ACC112 (cell line): Measurements from ENCODE around the gene NTN4.

Source experiments
- H2AFZ ChIP-seq: fragments of 200-600 bp; sonication (generic); one replicate; pipeline ENCODE4 v1.6.0; 2017; ENCODE audit warnings: antibody characterized with exemption, low read length; ENCODE audit not compliant: unreplicated experiment
- H3K27ac ChIP-seq: fragments of 200-600 bp; sonication (generic); 2 replicates; pipeline ENCODE4 v1.5.1; 2014; ENCODE audit warnings: low read depth, mild to moderate bottlenecking, antibody characterized with exemption, low read length, moderate library complexity
- H3K27me3 ChIP-seq: fragments of 200-600 bp; sonication (generic); 2 replicates; pipeline ENCODE4 v1.6.1; 2014; ENCODE audit warnings: mild to moderate bottlenecking, antibody characterized with exemption, low read length, moderate library complexity, mixed read lengths; ENCODE audit not compliant: insufficient read depth
- H3K36me3 ChIP-seq: fragments of 200-600 bp; sonication (generic); 2 replicates; pipeline ENCODE4 v1.6.1; 2016; ENCODE audit warnings: mild to moderate bottlenecking, antibody characterized with exemption, low read length, moderate library complexity, mixed read lengths; ENCODE audit not compliant: insufficient read depth
- H3K4me1 ChIP-seq: fragments of 200-600 bp; sonication (generic); one replicate; pipeline ENCODE4 v1.6.1; 2016; ENCODE audit warnings: low read length, mixed read lengths; ENCODE audit not compliant: insufficient read depth, unreplicated experiment, control insufficient read depth
- H3K4me3 ChIP-seq: fragments of 200-600 bp; sonication (generic); 2 replicates; pipeline ENCODE4 v1.5.1; 2014; ENCODE audit warnings: mild to moderate bottlenecking, low read depth, low read length
- H3K79me2 ChIP-seq: fragments of 200-600 bp; sonication (generic); one replicate; pipeline ENCODE4 v1.6.0; 2016; ENCODE audit warnings: low read length; ENCODE audit not compliant: control insufficient read depth, unreplicated experiment, insufficient read depth

NTN4 gene

DNA sequence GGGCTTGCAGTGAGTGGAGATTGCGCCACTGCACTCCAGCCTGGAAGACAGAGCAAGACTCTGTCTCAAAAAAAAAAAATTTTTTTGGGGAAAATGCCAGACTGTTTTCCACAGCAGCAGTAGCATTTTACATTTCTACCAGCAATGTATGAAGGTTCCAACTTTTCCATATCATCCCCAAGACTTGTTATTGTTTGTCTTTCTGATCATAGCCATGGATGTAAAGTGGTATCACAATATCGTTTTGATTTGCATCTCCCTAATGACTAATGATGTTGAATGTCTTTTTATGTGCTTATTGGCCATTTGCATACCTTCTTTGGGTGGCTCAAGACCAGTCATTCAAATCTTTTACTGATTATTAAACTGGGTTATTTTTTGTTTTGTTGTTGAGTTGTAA lies 63.7 kb downstream of the NTN4 start:
- Histone ChIP-seq H3K4me1 (no peaks in the 10 kb centered on the region), H2AFZ (no peak overlapping the region), H3K27me3 (no peaks in the 10 kb centered on the region), H3K36me3 (peaks cover 13% of the 10 kb centered on the region; the same call in 1 of the 2 replicates), H3K79me2 (no peaks in the 10 kb centered on the region), H3K4me3 (no peak overlapping the region), H3K27ac (no peak overlapping the region)

DNA sequence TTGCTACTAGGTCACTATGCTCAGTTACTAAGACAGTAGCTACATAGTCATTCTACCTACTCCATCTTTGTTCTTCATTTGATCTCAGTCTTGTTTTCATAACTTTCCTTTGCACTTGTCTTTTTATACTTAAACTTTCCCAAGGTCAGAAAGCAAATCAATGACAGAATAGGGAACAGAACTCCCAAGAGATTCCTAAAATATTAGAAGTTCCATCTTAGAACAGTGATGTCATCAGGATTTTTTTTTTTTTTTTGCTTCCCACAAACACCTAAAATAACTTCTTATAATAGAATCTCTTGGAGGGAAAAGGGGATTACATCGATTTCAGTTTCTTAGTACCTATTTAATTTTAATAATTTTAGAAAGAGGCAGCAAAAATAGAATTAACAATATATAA lies 65.8 kb downstream of the NTN4 start:
- Histone ChIP-seq H2AFZ (no peak overlapping the region), H3K4me1 (no peaks in the 10 kb centered on the region), H3K27ac (no peak overlapping the region), H3K36me3 (peaks cover 13% of the 10 kb centered on the region; the same call in 1 of the 2 replicates), H3K79me2 (no peaks in the 10 kb centered on the region), H3K4me3 (no peak overlapping the region), H3K27me3 (no peaks in the 10 kb centered on the region)

DNA sequence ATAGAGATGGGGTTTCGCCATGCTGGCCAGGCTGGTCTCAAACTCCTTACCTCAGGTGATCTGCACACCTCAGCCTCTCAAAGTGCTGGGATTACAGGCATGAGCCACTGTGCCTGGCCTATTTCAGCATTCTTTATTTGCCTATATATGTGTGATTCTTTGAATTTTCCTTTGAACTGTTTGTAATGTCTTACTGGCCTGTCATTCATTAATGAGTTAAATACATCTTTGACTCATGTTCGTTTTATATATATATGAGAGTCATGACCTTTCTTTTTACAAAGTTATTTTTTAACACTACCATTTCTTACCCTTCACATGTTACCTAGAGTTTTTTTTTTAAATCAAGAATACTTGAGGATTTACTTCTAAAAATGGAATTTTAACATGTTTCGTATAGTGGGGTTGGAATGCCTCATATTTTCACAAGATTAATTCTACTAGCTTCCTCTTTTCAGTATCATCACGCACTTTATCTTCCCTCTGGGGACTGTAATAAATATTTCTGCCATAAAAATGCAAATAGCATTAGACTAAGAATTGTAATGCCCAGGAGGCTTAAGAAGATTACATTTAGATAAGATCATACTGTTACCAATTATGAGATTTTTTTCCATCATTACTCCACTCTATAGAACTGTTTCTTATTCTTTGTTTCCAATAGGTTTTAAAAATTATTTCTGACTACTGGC lies 66.7 kb downstream of the NTN4 start:
- Histone ChIP-seq H3K27me3 (no peaks in the 10 kb centered on the region), H3K79me2 (no peaks in the 10 kb centered on the region), H2AFZ (no peak overlapping the region), H3K4me1 (no peaks in the 10 kb centered on the region), H3K4me3 (no peak overlapping the region), H3K27ac (no peak overlapping the region), H3K36me3 (peaks cover 13% of the 10 kb centered on the region; the same call in 1 of the 2 replicates)

DNA sequence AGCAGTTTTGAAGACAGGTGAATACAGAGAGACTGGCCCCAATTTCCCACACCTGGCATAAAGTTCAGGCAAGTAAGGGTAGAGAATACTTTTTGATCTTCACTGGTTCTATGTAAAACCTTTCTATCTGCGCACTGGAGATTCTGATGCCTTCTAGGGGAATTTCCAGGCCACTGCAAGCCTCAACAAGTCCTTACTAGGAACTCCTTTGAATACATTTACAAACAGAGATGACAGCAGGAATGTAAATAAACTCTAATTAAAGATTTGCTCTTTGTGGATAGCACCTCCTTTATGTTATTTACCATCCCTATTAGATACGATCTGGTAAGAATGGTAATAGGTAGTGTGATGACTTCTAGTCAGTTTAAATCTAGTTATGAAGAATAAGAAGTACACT lies 69.2 kb downstream of the NTN4 start:
- no peak overlapping the region for H3K4me3 ChIP-seq
- no peak overlapping the region for H2AFZ ChIP-seq
- no peaks in the 10 kb centered on the region for H3K36me3 ChIP-seq
- no peak overlapping the region for H3K27ac ChIP-seq
- no peaks in the 10 kb centered on the region for H3K79me2 ChIP-seq
- no peaks in the 10 kb centered on the region for H3K27me3 ChIP-seq
- H3K4me1 ChIP-seq: no peaks in the 10 kb centered on the region

DNA sequence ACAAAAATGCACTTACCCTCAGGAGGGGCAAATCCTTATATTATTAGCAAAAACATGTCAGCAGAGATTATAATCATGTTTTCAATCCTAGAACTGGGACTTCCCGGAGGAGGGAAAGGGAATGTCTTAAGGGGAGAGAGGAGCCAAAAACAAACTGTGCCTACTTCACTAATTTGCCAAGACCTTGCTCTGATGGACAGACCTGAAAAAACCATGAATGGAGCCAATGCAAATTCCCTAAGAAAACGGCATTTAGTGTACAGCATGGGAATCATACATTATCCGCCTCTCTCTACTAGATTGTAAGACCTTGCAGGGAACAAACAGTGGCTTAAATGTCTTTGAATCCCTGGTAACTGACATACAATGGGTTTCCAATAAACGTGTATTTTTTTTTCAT lies 70.4 kb downstream of the NTN4 start:
- no peak overlapping the region for H2AFZ ChIP-seq

DNA sequence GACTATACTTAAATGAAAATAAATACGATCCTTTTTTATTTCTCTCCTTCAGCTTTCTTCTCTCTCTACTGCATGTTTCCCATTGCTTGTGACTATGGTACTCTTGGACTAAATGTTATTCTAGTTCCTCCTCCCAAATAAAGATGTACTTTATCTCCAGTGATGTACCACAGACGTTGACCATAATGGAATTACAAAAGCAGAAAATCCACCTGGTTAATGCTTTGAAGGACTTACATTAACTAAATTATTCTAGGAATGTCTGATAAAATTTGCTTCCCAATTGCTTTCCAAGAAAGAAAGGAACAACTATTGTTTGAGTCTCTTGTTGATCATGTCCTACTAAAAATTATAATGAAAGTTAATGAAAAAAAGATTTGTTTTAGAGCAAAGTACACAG lies 71.8 kb downstream of the NTN4 start:
- Histone ChIP-seq H3K36me3 (no peaks in the 10 kb centered on the region), H3K27ac (no peak overlapping the region), H2AFZ (no peak overlapping the region), H3K4me3 (no peak overlapping the region), H3K79me2 (no peaks in the 10 kb centered on the region), H3K4me1 (no peaks in the 10 kb centered on the region), H3K27me3 (no peaks in the 10 kb centered on the region)

More for the DNA sequence above, 70.4 kb downstream of the NTN4 start:
- no peaks in the 10 kb centered on the region for H3K27me3 ChIP-seq
- H3K4me3 ChIP-seq: no peak overlapping the region
- H3K36me3 ChIP-seq: no peaks in the 10 kb centered on the region
- no peak overlapping the region for H3K27ac ChIP-seq
- no peaks in the 10 kb centered on the region for H3K79me2 ChIP-seq
- no peaks in the 10 kb centered on the region for H3K4me1 ChIP-seq

DNA sequence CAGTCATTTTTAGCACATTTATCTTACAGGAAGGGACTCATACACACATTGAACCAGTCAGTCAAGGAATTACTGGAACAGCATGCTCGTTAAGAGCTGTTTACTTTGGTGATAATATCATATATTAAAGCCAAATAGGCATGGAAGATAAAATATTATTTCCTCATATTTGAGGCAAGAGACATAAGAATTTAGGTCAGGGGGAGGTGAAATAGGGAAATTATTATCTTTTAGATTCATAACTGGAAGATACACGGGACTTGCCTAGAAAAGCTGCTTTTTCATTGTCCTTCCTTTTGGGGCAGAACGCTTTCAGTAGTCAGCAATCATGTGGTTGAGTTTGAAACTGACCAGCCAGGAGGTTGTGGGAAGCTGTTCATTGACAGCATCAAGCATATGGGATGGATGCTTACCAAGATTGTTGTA lies 72.5 kb downstream of the NTN4 start:
- no peaks in the 10 kb centered on the region for H3K27me3 ChIP-seq
- no peak overlapping the region for H3K4me3 ChIP-seq
- H3K36me3 ChIP-seq: no peaks in the 10 kb centered on the region
- H3K79me2 ChIP-seq: no peaks in the 10 kb centered on the region
- H3K27ac ChIP-seq: no peak overlapping the region
- H2AFZ ChIP-seq: no peak overlapping the region
- H3K4me1 ChIP-seq: no peaks in the 10 kb centered on the region

DNA sequence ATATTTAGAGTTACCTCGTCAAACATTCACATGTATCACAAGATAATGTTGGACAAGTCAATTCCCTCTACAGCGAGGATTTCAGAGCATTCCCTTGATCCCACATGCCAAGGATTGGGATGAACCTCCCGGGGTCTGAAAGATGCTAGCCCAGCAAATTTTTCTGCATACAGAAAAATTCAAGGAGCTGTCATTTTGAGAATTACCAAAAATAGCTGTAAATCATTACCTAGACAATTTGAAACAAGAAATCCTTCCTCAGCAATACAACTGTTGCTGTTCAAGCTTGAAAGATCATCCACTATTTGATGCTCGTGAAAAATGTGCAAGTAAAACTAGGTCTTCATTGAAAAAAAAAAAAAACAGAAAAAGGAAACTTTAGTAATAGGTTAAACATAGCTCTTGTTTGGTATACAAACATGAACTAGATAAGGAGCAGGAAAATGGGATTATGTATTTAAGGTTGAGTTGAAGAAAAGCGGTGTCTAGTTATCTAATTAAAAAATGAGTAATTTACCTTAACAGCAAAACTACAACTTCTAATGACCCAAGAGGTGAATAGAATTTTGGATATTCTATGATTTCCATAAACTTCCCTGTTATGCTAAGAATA lies 73.1 kb downstream of the NTN4 start:
- no peak overlapping the region for H2AFZ ChIP-seq
- no peaks in the 10 kb centered on the region for H3K27me3 ChIP-seq
- H3K79me2 ChIP-seq: no peaks in the 10 kb centered on the region
- H3K4me3 ChIP-seq: no peak overlapping the region
- H3K27ac ChIP-seq: no peak overlapping the region
- H3K36me3 ChIP-seq: no peaks in the 10 kb centered on the region
- H3K4me1 ChIP-seq: no peaks in the 10 kb centered on the region

DNA sequence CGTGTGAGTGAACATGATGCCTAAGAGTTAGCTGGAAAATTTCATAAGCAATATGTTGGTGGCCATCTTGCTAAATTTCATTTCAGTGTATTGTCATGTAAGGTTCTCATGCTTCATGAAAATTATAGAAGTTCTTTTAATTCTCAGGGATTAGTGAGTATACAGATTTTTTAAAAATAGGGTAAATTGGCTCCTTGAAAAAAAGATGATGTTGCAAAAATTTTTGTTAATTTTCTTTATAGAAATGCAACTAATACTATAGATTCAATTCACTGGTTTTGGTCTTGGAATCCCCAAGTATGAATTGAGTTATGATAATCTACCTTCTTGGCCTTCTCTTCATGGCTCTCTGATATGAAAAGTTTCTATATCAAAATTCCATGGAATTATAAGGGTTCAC lies 75.4 kb downstream of the NTN4 start:
- no peak overlapping the region for H3K4me3 ChIP-seq
- no peak overlapping the region for H3K27ac ChIP-seq
- H3K27me3 ChIP-seq: no peaks in the 10 kb centered on the region
- H3K4me1 ChIP-seq: no peaks in the 10 kb centered on the region
- H2AFZ ChIP-seq: no peak overlapping the region
- H3K79me2 ChIP-seq: no peaks in the 10 kb centered on the region
- no peaks in the 10 kb centered on the region for H3K36me3 ChIP-seq

DNA sequence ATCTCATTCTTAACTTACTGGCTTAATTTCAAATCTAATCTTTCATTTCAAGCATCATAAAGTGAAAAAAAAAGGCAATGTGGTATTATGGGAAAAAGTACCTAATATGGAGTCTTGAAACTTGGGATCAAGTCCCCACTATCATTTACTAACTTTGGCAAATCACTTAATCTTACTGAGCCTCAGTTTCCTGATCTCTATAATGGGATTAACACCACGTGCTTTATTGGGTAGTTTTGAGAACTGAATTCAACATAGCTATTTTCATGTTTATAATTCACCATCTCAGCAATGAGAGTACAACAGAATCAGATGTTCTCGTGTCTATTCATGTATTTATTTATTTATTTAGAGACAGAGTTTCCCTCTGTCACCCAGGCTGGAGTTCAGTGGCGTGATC lies 78.3 kb downstream of the NTN4 start:
- H3K27ac ChIP-seq: no peak overlapping the region
- no peaks in the 10 kb centered on the region for H3K27me3 ChIP-seq
- H3K79me2 ChIP-seq: no peaks in the 10 kb centered on the region
- H2AFZ ChIP-seq: no peak overlapping the region
- H3K4me3 ChIP-seq: no peak overlapping the region
- no peaks in the 10 kb centered on the region for H3K36me3 ChIP-seq
- H3K4me1 ChIP-seq: no peaks in the 10 kb centered on the region

DNA sequence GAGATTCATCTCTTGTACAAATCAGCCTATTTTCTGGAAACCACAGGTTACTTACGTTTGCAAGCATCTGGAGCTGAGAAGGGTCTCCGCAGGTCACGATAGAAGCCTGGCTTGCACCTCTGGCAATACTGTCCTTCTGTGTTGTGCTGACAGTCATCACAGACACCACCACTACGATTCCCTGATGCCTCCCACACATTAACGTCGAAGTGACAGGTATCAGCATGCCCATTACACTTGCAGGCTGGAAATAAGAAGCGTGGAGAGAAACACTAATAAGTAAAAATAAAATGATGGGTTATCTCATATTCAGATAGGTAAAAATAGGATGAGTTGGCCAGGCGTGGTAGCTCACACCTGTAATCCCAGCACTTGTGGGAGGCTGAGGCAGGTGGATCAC lies 80.2 kb downstream of the NTN4 start:
- Histone ChIP-seq H3K27ac (no peak overlapping the region), H3K79me2 (no peaks in the 10 kb centered on the region), H2AFZ (no peak overlapping the region), H3K4me1 (no peaks in the 10 kb centered on the region), H3K4me3 (no peak overlapping the region), H3K27me3 (no peaks in the 10 kb centered on the region), H3K36me3 (no peaks in the 10 kb centered on the region)
